ENCODE measurements around the gene GRK3.

Gene GRK3

GRCh38 chr22:25711491-25711890 is 147.0 kb downstream of the GRK3 start:
- no peak overlapping the region for H3K4me3 ChIP-seq (ENCODE audit: low read depth, low read length)

GRCh38 chr22:25712661-25713400 is 148.4 kb downstream of the GRK3 start:
- no peaks in the 10 kb centered on the region for H3K36me3 ChIP-seq (ENCODE audit: control insufficient read depth, insufficient read depth, low read length)
- H3K9ac ChIP-seq (ENCODE audit: low read depth, low read length) = no peak overlapping the region

More at GRCh38 chr22:25711491-25711890, 147.0 kb downstream of the GRK3 start:
- no peaks in the 10 kb centered on the region for H3K9me3 ChIP-seq (ENCODE audit: control insufficient read depth, insufficient read depth, low read length)
- no peaks in the 10 kb centered on the region for H3K27me3 ChIP-seq (ENCODE audit: control insufficient read depth, insufficient read depth, low read length)
- H3K36me3 ChIP-seq (ENCODE audit: control insufficient read depth, insufficient read depth, low read length) = no peaks in the 10 kb centered on the region
- H3K9ac ChIP-seq (ENCODE audit: low read depth, low read length) = no peak overlapping the region
- H3K4me1 ChIP-seq (ENCODE audit: control insufficient read depth, insufficient read depth, low read length) = no peaks in the 10 kb centered on the region

GRCh38 chr22:25714070-25714469 is 149.6 kb downstream of the GRK3 start:
- Histone ChIP-seq H3K4me3 (ENCODE audit: low read depth, low read length) (no peak overlapping the region), H3K27me3 (ENCODE audit: control insufficient read depth, insufficient read depth, low read length) (no peaks in the 10 kb centered on the region), H3K4me1 (ENCODE audit: control insufficient read depth, insufficient read depth, low read length) (no peaks in the 10 kb centered on the region), H3K36me3 (ENCODE audit: control insufficient read depth, insufficient read depth, low read length) (no peaks in the 10 kb centered on the region), H3K9me3 (ENCODE audit: control insufficient read depth, insufficient read depth, low read length) (no peaks in the 10 kb centered on the region), H3K9ac (ENCODE audit: low read depth, low read length) (no peak overlapping the region)

More at GRCh38 chr22:25712661-25713400, 148.4 kb downstream of the GRK3 start:
- Histone ChIP-seq H3K9me3 (ENCODE audit: control insufficient read depth, insufficient read depth, low read length) (no peaks in the 10 kb centered on the region), H3K4me1 (ENCODE audit: control insufficient read depth, insufficient read depth, low read length) (no peaks in the 10 kb centered on the region), H3K4me3 (ENCODE audit: low read depth, low read length) (no peak overlapping the region), H3K27me3 (ENCODE audit: control insufficient read depth, insufficient read depth, low read length) (no peaks in the 10 kb centered on the region)

- Histone ChIP-seq H3K9ac (ENCODE audit: low read depth, low read length) (no peak overlapping the region), H3K36me3 (ENCODE audit: control insufficient read depth, insufficient read depth, low read length) (no peaks in the 10 kb centered on the region), H3K27me3 (ENCODE audit: control insufficient read depth, insufficient read depth, low read length) (no peaks in the 10 kb centered on the region), H3K4me1 (ENCODE audit: control insufficient read depth, insufficient read depth, low read length) (no peaks in the 10 kb centered on the region), H3K4me3 (ENCODE audit: low read depth, low read length) (no peak overlapping the region), H3K9me3 (ENCODE audit: control insufficient read depth, insufficient read depth, low read length) (no peaks in the 10 kb centered on the region)
Observed at GRCh38 chr22:25714739-25715138, 150.3 kb downstream of the GRK3 start.

- H3K27me3 ChIP-seq (ENCODE audit: control insufficient read depth, insufficient read depth, low read length) = no peaks in the 10 kb centered on the region
- H3K4me1 ChIP-seq (ENCODE audit: control insufficient read depth, insufficient read depth, low read length) = no peaks in the 10 kb centered on the region
- H3K36me3 ChIP-seq (ENCODE audit: control insufficient read depth, insufficient read depth, low read length) = no peaks in the 10 kb centered on the region
- H3K4me3 ChIP-seq (ENCODE audit: low read depth, low read length) = no peak overlapping the region
- H3K9me3 ChIP-seq (ENCODE audit: control insufficient read depth, insufficient read depth, low read length) = no peaks in the 10 kb centered on the region
- no peak overlapping the region for H3K9ac ChIP-seq (ENCODE audit: low read depth, low read length)
Observed at GRCh38 chr22:25716637-25717036, 152.2 kb downstream of the GRK3 start.

GRCh38 chr22:25718135-25718840 is 153.8 kb downstream of the GRK3 start:
- no peaks in the 10 kb centered on the region for H3K4me1 ChIP-seq (ENCODE audit: control insufficient read depth, insufficient read depth, low read length)
- no peak overlapping the region for H3K4me3 ChIP-seq (ENCODE audit: low read depth, low read length)
- no peak overlapping the region for H3K9ac ChIP-seq (ENCODE audit: low read depth, low read length)
- no peaks in the 10 kb centered on the region for H3K9me3 ChIP-seq (ENCODE audit: control insufficient read depth, insufficient read depth, low read length)
- H3K36me3 ChIP-seq (ENCODE audit: control insufficient read depth, insufficient read depth, low read length) = no peaks in the 10 kb centered on the region
- H3K27me3 ChIP-seq (ENCODE audit: control insufficient read depth, insufficient read depth, low read length) = no peaks in the 10 kb centered on the region

GRCh38 chr22:25722223-25722622 is 157.7 kb downstream of the GRK3 start:
- Histone ChIP-seq H3K9ac (ENCODE audit: low read depth, low read length) (no peak overlapping the region), H3K27me3 (ENCODE audit: control insufficient read depth, insufficient read depth, low read length) (no peaks in the 10 kb centered on the region), H3K36me3 (ENCODE audit: control insufficient read depth, insufficient read depth, low read length) (no peaks in the 10 kb centered on the region), H3K4me3 (ENCODE audit: low read depth, low read length) (no peak overlapping the region), H3K4me1 (ENCODE audit: control insufficient read depth, insufficient read depth, low read length) (peaks cover 3% of the 10 kb centered on the region), H3K9me3 (ENCODE audit: control insufficient read depth, insufficient read depth, low read length) (no peaks in the 10 kb centered on the region)

- H3K4me1 ChIP-seq (ENCODE audit: control insufficient read depth, insufficient read depth, low read length) = peaks cover 3% of the 10 kb centered on the region
- H3K9ac ChIP-seq (ENCODE audit: low read depth, low read length) = no peak overlapping the region
- H3K4me3 ChIP-seq (ENCODE audit: low read depth, low read length) = no peak overlapping the region
- no peaks in the 10 kb centered on the region for H3K9me3 ChIP-seq (ENCODE audit: control insufficient read depth, insufficient read depth, low read length)
- no peaks in the 10 kb centered on the region for H3K36me3 ChIP-seq (ENCODE audit: control insufficient read depth, insufficient read depth, low read length)
- no peaks in the 10 kb centered on the region for H3K27me3 ChIP-seq (ENCODE audit: control insufficient read depth, insufficient read depth, low read length)
Observed at GRCh38 chr22:25722626-25723025, 158.2 kb downstream of the GRK3 start.

GRCh38 chr22:25726241-25726640 is 161.8 kb downstream of the GRK3 start:
- Histone ChIP-seq H3K36me3 (ENCODE audit: control insufficient read depth, insufficient read depth, low read length) (no peaks in the 10 kb centered on the region), H3K4me1 (ENCODE audit: control insufficient read depth, insufficient read depth, low read length) (peaks cover 3% of the 10 kb centered on the region), H3K9me3 (ENCODE audit: control insufficient read depth, insufficient read depth, low read length) (no peaks in the 10 kb centered on the region), H3K4me3 (ENCODE audit: low read depth, low read length) (no peak overlapping the region), H3K27me3 (ENCODE audit: control insufficient read depth, insufficient read depth, low read length) (no peaks in the 10 kb centered on the region), H3K9ac (ENCODE audit: low read depth, low read length) (no peak overlapping the region)

- H3K27me3 ChIP-seq (ENCODE audit: control insufficient read depth, insufficient read depth, low read length) = no peaks in the 10 kb centered on the region
- H3K9me3 ChIP-seq (ENCODE audit: control insufficient read depth, insufficient read depth, low read length) = no peaks in the 10 kb centered on the region
- no peak overlapping the region for H3K9ac ChIP-seq (ENCODE audit: low read depth, low read length)
- H3K4me3 ChIP-seq (ENCODE audit: low read depth, low read length) = no peak overlapping the region
- H3K4me1 ChIP-seq (ENCODE audit: control insufficient read depth, insufficient read depth, low read length) = peaks cover 3% of the 10 kb centered on the region
- H3K36me3 ChIP-seq (ENCODE audit: control insufficient read depth, insufficient read depth, low read length) = no peaks in the 10 kb centered on the region
Observed at GRCh38 chr22:25728071-25728470, 163.6 kb downstream of the GRK3 start.

GRCh38 chr22:25729016-25729995 is 164.8 kb downstream of the GRK3 start:
- Histone ChIP-seq H3K9ac (ENCODE audit: low read depth, low read length) (no peak overlapping the region), H3K36me3 (ENCODE audit: control insufficient read depth, insufficient read depth, low read length) (no peaks in the 10 kb centered on the region)

More at GRCh38 chr22:25729016-25729995, 164.8 kb downstream of the GRK3 start:
- Histone ChIP-seq H3K9me3 (ENCODE audit: control insufficient read depth, insufficient read depth, low read length) (no peaks in the 10 kb centered on the region), H3K27me3 (ENCODE audit: control insufficient read depth, insufficient read depth, low read length) (no peaks in the 10 kb centered on the region), H3K4me1 (ENCODE audit: control insufficient read depth, insufficient read depth, low read length) (peaks cover 3% of the 10 kb centered on the region), H3K4me3 (ENCODE audit: low read depth, low read length) (no peak overlapping the region)

All from iPS-15b (cell line).